Fibroblast of mammary gland (primary cell): ENCODE results near the gene DNAJC2.

Experiments
- DNase-seq: peaks from one replicate; pipeline ENCODE4 v3.0.0-alpha.2; 2010; ENCODE audit warnings: low read depth
- H3K4me3 ChIP-seq: 2 replicates; pipeline ENCODE4 v1.5.1; 2011; ENCODE audit warnings: low read depth, mild to moderate bottlenecking, low read length, moderate library complexity; ENCODE audit not compliant: control insufficient read depth
- CTCF ChIP-seq: conservative IDR thresholded peaks from 2 replicates; pipeline ENCODE4 v1.5.1; 2011; ENCODE audit warnings: low read depth, low read length, inconsistent platforms; ENCODE audit not compliant: control insufficient read depth, insufficient read depth

The DNAJC2 gene

GRCh38 chr7:103314852-103315251, 29.7 kb downstream of the DNAJC2 start:
- no peak for TF ChIP-seq CTCF
- no peak overlapping the region for H3K4me3 ChIP-seq
- DNase-seq: no peak

GRCh38 chr7:103307503-103308231, 36.9 kb downstream of the DNAJC2 start:
- no peak overlapping the region for H3K4me3 ChIP-seq
- no peak for DNase-seq
- TF ChIP-seq CTCF: no peak

- no peak for TF ChIP-seq CTCF
- DNase-seq: no peak
- H3K4me3 ChIP-seq: no peak overlapping the region
Measured at GRCh38 chr7:103301441-103301840, 43.1 kb downstream of the DNAJC2 start.

- no peak overlapping the region for H3K4me3 ChIP-seq
- DNase-seq: no peak
- TF ChIP-seq CTCF: no peak
Measured at GRCh38 chr7:103299660-103300059, 44.9 kb downstream of the DNAJC2 start.

GRCh38 chr7:103297837-103298179, 46.8 kb downstream of the DNAJC2 start:
- TF ChIP-seq CTCF: no peak
- peak overlapping the region; percentile 78 for H3K4me3 ChIP-seq
- DNase-seq: no peak

GRCh38 chr7:103296901-103297836, 47.4 kb downstream of the DNAJC2 start, which contains the start of gene PMPCB:
TSS of gene PMPCB (plus strand) at chr7:103297435. CDS start at chr7:103297460, 25 bp downstream.
- TF ChIP-seq CTCF: peak; percentile 94
- peak within 1 kb of the TSS; percentile 78 for H3K4me3 ChIP-seq
- peak; percentile 90 for DNase-seq
